DMS153 (cell line): ENCODE measurements around the gene SNRPD3.
"Not testable (repeated sequence)": the region's sequence is repeated elsewhere in the genome, so short reads cannot be mapped to it uniquely, and the experiment has no call there.

Source experiments
- DNase-seq: peaks from one replicate; lab custom pipeline; 2025; lab: John Stamatoyannopoulos, UW

Gene SNRPD3

DNA sequence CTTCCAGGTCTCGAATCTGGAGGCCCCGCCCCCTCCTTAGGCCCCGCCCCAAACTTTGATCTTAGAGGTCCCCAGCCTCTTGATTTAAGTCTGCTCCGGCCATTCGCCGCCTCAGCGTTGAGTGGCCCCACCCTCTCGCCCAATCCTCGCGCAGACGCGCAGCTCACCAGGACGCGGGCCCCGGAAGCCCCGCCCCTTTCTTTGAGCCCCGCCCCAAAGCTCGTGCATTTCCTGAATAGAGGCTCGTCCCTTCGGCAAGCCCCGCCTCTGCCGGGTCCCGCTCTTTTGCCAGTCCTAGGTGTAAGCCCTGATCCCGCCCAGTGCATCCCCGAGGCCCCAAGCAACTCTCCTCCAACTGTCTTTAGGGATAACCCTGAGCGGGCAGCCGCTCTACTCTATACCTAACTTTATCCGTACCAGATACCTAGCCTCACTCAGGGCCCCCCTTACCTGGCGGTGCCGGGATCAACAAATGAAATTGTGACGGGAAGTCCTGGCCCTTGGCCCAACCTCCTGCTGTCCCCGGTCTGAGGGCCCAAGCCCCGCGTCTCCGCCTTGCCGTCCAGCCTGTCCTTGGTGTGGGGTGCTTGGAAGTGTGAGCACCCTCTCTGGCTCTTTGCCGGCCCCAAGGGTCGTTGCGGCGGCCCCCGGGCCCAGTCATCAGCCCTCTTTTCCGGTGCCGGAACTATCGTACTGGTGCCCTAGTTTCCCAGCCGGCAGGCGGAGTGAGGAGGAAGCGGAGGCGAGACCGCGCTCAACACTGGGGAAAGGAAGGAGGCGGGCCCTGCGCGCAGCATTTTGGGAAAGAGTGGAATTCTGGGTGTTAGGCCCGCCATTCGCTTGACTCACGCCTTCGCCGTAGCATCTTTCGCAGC, at the start of gene SNRPD3:
Gene SNRPD3 (plus strand): TSS at position 835 of the 875 bp plus-strand sequence. CDS start 1,676 bp downstream, outside the sequence.
- peak; percentile 98 for DNase-seq

DNA sequence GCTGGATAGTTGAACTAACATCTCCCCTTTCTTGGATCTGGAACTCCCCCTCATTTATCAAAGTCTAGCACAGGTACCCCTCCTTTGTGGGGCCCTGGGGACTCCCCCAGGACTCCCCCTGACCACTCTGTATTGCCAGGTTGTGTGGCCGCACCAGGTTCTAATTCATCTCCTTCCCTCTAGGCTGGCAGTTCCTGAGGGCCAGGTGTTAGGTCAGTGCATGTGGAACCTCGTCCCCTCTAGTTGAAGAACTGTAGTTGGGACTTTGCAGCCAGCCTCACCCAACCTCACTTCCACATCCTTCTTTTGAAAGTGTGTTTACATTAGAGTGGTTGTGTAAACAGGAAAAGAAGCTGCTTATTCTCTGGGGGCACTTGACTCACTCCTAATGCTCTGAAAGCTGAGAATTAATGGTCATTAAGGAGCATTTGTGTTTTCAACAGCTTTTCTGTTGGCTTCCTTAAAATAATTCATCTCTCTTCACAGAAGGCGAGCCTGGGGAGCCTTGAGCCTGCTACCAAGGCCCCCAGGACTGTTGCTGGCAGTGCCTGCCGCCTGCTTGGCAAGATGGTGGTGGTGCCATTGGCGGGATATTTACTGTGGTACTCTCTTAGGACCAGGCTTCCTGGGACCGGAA, 48.9 kb upstream of the SNRPD3 start:
- DNase-seq, result peak; percentile 95

DNA sequence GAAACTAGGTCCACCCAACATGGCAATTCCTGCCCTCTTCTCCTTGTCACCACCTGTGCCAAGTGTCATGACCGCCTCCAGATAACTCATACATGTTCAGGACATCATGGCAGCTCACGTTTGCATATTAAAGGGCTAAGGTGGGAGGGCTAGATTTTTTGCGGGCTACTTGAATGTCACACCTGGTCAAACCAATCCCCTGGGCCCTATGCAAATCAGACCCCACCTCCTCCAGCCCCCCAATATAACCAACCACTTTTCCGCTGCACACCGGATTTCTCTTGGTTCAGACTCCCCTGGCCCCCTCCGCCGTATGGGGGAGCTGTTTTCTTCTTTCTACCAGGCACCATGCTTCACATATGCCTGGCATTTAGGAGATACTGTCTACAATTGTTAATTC, 48.1 kb upstream of the SNRPD3 start:
- DNase-seq, result no peak

DNA sequence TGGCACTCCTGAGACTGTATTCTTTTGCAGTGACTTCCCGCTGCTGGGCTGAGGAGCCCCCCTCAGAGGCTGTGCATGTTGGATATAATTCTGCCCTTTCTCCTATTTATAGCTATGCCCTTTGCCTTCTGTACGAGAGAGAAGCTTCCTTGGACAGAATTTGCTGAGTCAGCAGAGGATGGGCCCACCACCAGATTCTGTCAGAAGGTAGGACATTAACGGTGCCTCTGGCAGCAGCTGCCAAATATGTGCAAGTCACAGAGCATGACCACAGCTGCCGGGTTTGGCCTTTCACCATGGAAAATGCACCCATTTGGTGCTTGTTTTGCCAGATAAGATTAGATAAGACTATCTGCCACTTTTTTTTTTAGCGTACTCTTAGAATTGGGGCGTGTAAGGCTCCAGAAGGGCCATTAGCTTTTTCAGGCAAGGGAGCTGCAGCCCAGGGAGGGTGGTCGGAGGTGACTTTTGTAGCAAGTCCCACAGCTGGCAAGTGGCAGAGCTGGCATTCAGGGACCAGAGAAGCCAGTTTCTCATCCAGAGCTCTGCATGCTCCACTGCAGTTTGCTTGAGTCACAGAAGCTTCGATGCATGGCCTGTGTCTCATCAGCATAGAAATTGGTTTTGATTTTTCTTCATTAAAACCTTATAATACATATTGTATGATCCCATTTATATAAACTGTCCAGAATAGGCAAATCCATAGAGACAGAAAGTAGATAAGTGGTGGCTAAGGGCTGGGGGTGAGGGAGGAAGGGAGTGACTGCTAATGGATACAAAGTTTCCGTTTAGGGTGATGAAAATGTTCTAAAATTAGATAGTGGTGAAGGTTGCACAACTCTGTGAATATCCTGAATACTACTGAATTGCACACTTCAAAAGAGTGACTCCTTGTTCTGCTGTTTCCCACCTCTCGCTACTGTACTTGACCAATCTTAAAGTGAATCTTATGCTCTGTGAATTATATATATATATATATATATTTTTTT, 44.9 kb upstream of the SNRPD3 start:
- DNase-seq, result no peak

DNA sequence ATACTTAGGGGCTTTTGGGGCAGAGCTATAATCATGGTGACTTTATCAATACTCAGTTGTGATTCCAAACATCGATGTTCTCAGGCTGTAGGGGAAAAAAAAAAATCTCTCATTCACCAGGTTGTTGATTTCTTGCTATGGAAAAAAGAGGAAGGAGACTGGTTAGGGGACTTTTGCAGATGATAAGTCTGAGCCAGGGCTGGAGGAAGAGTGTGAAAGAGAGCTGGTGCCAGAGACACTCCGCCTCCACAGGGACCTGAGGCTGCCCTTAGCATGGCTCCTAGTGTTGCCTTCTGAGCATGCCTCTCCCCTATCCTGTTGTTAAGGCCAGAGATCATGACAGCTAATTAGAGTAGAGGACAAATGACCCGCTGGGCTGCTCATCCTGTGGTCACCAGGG, 43.8 kb upstream of the SNRPD3 start:
- no peak for DNase-seq

DNA sequence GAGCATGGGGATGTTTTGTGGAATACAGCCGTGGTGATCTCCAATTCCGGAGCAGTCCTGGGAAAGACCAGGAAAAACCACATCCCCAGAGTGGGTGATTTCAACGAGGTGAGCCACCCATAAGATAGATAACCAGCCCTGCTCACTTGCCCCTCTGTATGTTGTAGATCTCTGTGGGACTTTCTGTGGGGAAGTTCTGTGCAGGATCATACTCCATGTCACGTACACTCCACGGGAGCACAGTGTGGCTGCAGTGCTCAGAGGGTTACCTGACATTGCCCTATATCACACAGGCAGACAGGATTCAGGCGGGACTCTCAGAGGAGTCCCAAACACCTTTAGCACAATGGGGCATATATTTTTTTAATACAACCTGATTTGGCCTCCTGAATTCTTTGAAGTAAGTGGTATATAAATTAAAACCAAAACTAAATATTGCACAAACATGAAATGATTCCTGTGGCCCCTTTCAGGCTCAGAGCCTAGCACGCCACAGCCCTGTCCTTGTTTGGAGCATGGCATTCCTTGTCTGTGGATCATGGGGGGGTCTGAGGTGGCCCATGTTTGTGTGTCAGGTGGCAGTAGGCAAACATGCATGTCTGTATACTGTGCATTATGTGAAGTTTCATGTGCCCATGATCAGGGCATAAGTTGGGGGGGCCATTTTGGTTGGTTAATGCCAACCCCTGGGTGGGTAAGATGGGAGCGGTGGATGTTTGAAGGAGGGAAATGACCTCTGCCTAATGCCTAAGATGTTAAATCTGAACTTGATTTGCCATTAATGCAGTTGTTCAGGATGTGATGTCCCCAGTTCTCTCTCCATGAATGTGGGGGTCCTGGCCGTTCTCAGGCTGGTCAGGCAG, 42.2 kb upstream of the SNRPD3 start:
- no peak for DNase-seq

DNA sequence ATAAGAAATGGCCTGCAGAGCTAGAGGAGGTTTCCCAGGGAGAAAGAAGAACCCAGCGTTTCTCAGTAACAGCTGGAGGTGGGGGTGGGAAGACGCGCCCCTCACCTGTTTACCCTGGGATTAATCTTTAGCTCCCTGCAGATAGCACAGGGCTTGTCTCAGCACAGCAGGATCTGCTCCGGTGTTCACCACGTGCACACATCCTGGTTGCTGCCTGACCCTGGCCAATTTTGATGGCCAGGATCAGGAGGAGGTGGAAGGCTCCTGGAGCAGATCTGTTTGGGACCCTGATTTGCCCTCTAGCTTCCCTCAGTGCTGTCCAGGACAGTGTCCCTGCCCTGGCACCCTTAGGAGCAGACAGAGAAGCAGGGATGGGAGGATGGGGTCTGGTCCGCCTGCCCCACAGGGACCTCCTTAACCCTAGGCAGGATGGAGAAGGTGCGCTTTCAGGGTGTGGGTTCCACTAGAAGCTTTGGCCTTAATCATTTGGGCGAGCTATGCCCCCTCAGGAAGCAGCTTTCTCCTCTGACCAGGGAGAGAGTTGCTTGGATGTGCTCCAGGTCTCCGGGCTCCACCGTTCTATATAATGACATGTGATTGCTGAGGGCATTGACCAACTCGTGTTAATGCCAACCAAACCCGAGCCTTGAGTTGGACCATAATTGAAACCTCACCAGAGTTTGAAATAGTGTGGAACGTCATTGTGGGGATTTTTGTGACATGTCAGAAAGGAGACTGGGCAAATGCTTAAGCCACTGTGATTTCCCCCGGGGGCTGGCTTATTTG, 41.4 kb upstream of the SNRPD3 start:
- no peak for DNase-seq

DNA sequence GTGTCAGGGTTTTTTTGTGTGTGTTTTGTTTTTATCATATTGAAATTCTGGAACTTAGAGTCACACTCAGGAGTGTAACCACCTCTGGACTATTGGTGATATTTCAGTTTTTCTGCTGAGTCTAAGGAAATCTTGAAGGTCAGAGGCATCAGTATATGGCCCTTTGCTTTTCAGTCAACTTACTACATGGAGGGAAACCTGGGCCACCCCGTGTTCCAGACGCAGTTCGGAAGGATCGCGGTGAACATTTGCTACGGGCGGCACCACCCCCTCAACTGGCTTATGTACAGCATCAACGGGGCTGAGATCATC, 40.8 kb upstream of the SNRPD3 start:
- no peak for DNase-seq

DNA sequence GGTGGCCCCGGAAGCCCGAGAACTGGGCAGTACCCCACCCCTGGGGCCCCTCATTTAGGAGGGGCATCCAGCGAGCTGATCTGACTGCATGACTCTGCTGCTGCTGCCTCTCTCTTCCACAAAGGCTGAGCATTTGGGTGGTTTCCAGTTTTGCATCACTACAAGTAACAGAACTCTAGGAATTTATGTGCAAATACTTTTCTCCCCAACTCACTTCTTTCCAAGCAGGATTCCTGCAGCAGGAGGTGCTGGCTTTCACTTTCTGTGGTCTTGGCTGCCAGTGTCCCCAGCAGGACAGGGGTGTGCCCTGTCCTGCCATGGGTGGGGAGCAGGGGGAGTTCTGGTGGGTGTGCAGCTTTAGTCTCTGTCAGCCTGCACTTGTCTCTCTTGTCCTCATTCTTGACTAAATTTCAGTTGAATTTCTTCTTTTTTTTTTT, 39.5 kb upstream of the SNRPD3 start:
- no peak for DNase-seq

DNA sequence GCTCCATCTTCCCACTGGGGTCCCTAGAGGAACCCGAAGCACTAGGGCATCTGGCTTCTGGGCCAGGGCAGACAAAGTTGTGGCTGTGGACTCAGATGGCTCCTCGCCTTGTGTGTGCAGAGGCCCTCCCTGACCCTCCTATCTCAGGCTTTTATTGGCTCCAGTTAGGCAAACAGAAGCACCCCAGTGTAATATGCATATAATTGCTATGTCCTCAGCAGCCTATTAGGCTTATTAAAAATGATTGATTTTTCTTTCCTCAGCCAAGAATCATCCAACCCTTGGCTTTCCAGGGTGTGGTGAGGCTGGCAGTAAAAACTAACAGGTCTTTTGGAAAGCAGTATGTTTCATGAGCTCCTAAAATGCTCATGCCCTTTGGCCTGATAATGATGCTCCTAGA, 38.4 kb upstream of the SNRPD3 start:
- DNase-seq, result no peak

DNA sequence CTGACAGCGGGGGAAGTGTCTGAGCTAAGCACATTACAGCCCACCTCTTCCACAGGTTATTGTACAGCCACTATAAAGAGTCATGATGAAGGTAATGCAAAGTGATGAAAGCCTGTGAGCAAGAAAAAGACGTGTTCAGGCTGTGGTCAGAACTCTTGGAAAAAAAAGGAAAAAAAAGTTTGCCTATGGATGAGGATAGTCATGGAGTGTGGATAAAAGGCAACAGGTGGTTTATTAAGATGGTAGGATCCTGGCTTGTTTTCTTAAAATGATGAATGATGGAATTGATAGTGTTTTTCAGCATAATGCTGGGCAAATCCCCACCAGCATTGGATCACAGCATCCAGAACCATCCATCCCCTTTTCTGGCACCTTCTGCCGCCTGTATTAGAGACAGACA, 37.6 kb upstream of the SNRPD3 start:
- no peak for DNase-seq

DNA sequence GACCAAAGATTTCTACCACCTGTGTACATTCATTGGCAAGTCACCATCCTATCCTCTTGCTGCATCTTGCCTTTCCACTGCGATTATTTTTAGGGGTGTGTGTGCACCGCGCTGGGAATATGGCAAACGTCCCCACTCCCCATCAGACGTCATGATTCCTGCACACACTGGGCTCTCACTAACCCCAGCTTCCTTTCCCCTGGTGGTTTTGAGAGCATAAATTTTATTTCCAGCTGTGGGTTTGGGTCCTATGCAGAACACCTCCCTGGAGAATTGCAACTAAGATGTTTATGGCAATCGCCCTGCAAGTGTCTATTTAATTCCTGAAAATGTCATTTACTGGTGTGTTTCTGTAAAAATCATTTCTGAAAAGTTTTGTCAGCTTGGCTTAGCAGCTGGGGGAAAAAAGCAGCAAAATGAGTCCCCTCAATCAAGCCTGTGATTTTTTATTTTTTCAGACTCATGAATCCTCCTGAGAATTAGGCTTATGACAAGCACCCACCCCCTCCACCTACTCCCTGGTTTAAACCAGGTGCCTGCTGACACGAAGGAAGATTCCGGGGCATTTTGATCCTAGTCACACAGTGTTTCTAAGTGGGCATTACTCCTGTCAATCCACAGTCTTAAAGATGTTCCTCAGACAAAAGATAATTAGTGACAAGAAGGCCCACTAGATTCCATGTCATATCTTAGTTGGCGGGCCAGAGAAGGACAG, 36.9 kb upstream of the SNRPD3 start:
- DNase-seq, result no peak

DNA sequence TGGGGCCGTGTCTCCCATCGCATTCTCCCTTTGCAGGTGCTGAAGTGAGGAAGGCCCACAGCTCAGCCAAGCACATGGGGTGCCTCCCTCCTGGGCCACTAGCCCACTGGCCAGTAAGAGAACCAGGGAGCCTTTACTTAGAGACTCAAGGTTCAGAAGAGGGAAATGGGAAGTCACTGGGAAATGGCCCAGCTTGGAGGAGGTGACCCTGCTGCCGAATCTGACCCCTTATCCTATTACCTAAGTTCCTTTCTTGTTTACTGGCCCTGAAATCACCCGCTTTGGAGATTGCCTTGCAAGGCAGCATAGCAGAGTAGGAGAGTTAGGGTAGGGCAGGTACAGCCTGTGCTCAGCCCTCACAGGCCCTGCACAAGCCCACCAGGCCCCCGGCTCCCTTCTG, 36.3 kb upstream of the SNRPD3 start:
- no peak for DNase-seq

DNA sequence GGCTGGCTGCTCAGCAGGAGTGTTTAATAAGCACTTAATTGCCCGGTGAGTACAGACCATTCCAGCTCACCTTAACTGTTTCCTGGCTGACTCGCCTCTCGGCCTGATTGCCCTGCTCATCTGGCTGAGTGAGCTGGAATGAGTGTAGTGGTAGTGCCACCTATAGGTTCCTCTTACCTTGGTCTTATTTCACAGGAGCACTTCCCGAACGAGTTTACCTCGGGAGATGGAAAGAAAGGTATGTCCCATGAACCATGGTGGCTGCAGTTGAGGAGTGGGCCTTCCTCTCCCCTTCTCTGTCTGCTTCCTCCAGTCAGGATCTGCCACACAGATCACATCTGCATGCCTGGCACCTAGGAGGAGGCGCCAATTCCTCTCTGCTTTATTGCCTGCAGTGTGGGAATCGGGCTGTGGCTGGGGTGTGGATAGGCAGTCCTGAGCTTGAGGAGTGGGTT, 34.0 kb upstream of the SNRPD3 start:
- DNase-seq, result peak; percentile 91

DNA sequence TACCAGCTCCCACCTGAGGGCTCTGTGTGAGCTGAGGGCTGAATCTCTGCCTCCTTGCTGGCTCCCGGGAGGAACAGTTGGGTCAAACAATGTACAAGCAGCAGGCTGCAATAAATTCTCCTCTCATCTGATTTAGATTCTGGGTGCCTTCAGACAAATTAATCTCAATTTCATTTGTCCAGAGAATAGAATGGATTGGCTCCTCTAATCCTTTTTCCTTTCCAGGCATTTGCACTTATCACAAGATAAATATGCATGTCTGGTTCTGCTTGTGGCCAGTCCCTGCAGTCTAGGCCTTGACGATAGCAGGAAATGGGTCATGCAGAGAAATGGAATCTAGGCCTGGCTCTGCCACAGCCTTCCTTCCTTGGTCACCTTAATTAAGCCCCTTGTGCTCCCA, 31.9 kb upstream of the SNRPD3 start:
- no peak for DNase-seq

DNA sequence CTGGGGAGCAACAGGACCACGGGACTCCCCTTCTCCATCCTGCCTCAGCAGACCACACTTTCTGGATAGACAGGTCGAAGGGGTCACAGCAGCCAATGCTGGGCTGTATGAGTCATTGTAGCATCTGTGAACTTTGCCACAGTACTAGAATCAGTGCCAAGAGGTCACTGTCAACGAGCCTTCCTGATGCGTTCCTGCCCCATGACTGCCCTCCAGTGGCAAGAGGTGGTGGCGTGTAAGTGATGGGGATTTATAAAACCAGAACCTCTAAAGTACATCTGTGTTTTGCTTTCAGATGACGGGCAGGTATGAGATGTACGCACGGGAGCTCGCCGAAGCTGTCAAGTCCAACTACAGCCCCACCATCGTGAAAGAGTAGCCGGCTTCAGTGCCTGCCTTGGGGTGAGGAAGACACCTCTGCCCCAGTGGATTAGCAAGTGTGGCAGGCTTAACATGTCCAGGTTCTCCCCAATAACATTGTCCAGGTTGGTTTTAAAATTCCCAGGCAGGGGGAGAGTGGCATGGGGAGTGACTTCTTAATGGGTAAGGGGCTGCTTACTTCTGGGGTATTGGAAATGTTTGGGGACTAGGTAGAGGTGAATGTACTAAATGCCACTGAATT, 30.3 kb upstream of the SNRPD3 start:
- DNase-seq, result peak; percentile 54

DNA sequence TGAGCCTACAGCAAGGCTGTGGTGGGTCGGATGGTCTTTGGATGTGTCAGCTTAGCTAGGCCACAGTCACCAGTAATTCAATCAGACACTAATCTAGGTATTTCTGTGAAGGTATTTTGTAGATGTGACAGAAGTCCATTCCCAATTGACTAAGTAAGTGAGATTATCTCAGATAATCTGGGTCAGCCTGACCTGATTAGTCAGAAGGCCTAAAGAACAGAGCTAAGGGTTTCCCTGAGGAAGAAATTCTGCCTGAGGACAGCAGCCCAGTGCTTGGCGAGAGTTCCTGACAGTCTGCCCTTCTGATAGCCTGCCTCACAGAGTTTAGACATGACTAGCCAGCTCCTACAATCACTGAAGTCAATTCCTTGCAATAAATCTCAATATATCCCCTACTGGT, 29.6 kb upstream of the SNRPD3 start:
- DNase-seq, result no peak

DNA sequence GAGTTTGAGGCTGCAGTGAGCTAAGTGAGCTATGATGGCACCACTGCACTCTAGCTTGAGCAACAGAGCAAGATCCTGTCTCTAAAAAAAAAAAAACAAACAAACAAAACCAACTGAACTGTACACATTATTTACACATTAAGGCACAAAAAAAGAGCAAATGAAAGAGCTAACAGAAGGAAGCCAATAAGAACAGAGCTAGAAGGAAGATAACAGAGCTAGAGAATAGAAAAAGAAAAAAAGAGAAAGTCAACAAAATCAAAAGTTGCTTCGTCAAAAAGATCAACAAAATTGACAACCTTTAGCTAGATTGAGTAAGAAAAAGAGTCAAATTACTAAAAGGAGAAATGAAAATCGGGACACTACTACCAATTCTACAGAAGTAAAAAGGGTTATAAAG, 25.9 kb upstream of the SNRPD3 start:
- DNase-seq, result no peak

DNA sequence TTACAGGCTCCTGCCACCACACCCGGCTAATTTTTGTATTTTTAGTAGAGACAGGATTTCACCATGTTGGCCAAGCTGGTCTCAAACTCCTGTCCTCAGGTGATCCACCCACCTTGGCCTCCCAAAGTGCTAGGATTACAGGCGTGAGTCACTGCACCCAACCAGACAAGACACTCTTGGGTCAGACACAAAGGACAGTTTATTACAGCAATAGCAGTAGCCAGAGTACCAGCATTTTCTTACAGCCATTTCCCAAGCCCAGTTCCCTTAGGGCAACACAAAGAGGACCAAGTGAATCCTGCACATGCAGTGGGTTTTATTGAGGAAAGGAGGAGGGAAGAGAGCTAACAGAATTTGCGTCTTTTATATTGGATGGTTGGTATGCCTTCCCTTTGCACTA, 24.8 kb upstream of the SNRPD3 start:
- not testable (repeated sequence) for DNase-seq
